H9 (cell line): ENCODE results near the gene ARHGEF7. TPM values are rescaled to one million over a fixed set of nuclear protein-coding genes. Genes with fewer than 3 reads are reported as not detected.

Source experiments
- DNase-seq: peaks from one replicate; pipeline ENCODE4 v3.0.0-alpha.2; 2017
- H2AFZ ChIP-seq: one replicate; pipeline ENCODE4 v1.6.1; 2013; ENCODE audit warnings: mild to moderate bottlenecking, low read length, control low read depth, moderate library complexity
- H2AK5ac ChIP-seq: 2 replicates; pipeline ENCODE4 v1.6.1; 2013; ENCODE audit warnings: low read length, control low read depth, mixed read lengths; ENCODE audit not compliant: insufficient read length
- H2BK120ac ChIP-seq: one replicate; pipeline ENCODE4 v1.6.1; 2013; ENCODE audit warnings: low read depth, mild to moderate bottlenecking, low read length, control low read depth, inconsistent platforms; ENCODE audit not compliant: poor library complexity, severe bottlenecking
- H2BK12ac ChIP-seq: 2 replicates; pipeline ENCODE4 v1.6.1; 2013; ENCODE audit warnings: low read length, control low read depth, mixed read lengths, low read depth; ENCODE audit not compliant: insufficient read length
- H2BK15ac ChIP-seq: 2 replicates; pipeline ENCODE4 v1.6.1; 2013; ENCODE audit warnings: low read depth, low read length, control low read depth
- H2BK20ac ChIP-seq: one replicate; pipeline ENCODE4 v1.6.1; 2013; ENCODE audit warnings: low read depth, mild to moderate bottlenecking, low read length, control low read depth, inconsistent platforms; ENCODE audit not compliant: poor library complexity, severe bottlenecking
- H2BK5ac ChIP-seq: 2 replicates; pipeline ENCODE4 v1.6.1; 2013; ENCODE audit warnings: low read length, control low read depth, mixed read lengths; ENCODE audit not compliant: insufficient read length
- H3K14ac ChIP-seq: 2 replicates; pipeline ENCODE4 v1.6.1; 2013; ENCODE audit warnings: low read length, control low read depth; ENCODE audit not compliant: insufficient read depth
- H3K18ac ChIP-seq: 2 replicates; pipeline ENCODE4 v1.6.1; 2013; ENCODE audit warnings: low read depth, mild to moderate bottlenecking, mixed read lengths, low read length, control low read depth; ENCODE audit not compliant: insufficient read length
- H3K23ac ChIP-seq: 2 replicates; pipeline ENCODE4 v1.6.1; 2013; ENCODE audit warnings: low read length, control low read depth, mixed read lengths, low read depth; ENCODE audit not compliant: insufficient read length
- H3K23me2 ChIP-seq: 2 replicates; pipeline ENCODE4 v1.6.1; 2013; ENCODE audit warnings: low read depth, mild to moderate bottlenecking, mixed read lengths, low read length, control low read depth; ENCODE audit not compliant: insufficient read length, poor library complexity, severe bottlenecking
- H3K27ac ChIP-seq: 2 replicates; pipeline ENCODE4 v1.5.1; 2013; ENCODE audit warnings: low read length, control low read depth, mixed read lengths, low read depth; ENCODE audit not compliant: insufficient read length
- H3K27me3 ChIP-seq: 2 replicates; pipeline ENCODE4 v1.6.1; 2013; ENCODE audit warnings: low read length, control low read depth, inconsistent platforms; ENCODE audit not compliant: insufficient read depth
- H3K4ac ChIP-seq: 2 replicates; pipeline ENCODE4 v1.6.1; 2013; ENCODE audit warnings: low read depth, mild to moderate bottlenecking, control low read depth, inconsistent platforms, low read length, moderate library complexity
- H3K4me1 ChIP-seq: 2 replicates; pipeline ENCODE4 v1.6.1; 2013; ENCODE audit warnings: low read length, control low read depth, inconsistent platforms; ENCODE audit not compliant: insufficient read depth
- H3K4me2 ChIP-seq: 2 replicates; pipeline ENCODE4 v1.6.1; 2013; ENCODE audit warnings: low read length, control low read depth, mixed read lengths; ENCODE audit not compliant: insufficient read length, insufficient read depth
- H3K56ac ChIP-seq: 2 replicates; pipeline ENCODE4 v1.6.1; 2013; ENCODE audit warnings: low read depth, mild to moderate bottlenecking, mixed read lengths, low read length, control low read depth; ENCODE audit not compliant: insufficient read length
- H3K79me1 ChIP-seq: 2 replicates; pipeline ENCODE4 v1.6.1; 2013; ENCODE audit warnings: low read depth, mild to moderate bottlenecking, moderate library complexity, low read length, control low read depth, inconsistent platforms; ENCODE audit not compliant: insufficient read depth, poor library complexity, severe bottlenecking
- H3K79me2 ChIP-seq: 2 replicates; pipeline ENCODE4 v1.6.1; 2013; ENCODE audit warnings: low read length, control low read depth, inconsistent platforms; ENCODE audit not compliant: insufficient read depth
- H3K9ac ChIP-seq: 2 replicates; pipeline ENCODE4 v1.6.1; 2013; ENCODE audit warnings: low read length, control low read depth, mixed read lengths; ENCODE audit not compliant: insufficient read length; ENCODE audit errors: extremely low read depth
- H3K9me3 ChIP-seq: one replicate; pipeline ENCODE4 v1.6.1; 2013; ENCODE audit warnings: low read depth, low read length, inconsistent platforms; ENCODE audit not compliant: control insufficient read depth
- H3T11ph ChIP-seq: one replicate; pipeline ENCODE4 v1.6.1; 2013; ENCODE audit warnings: mild to moderate bottlenecking, low read length, control low read depth, inconsistent platforms
- H4K20me1 ChIP-seq: one replicate; pipeline ENCODE4 v1.6.1; 2013; ENCODE audit not compliant: control insufficient read depth, insufficient read length, insufficient read depth
- H4K5ac ChIP-seq: 2 replicates; pipeline ENCODE4 v1.6.1; 2013; ENCODE audit warnings: low read depth, mild to moderate bottlenecking, mixed read lengths, low read length, control low read depth; ENCODE audit not compliant: insufficient read length
- H4K8ac ChIP-seq: replicated peaks from 2 replicates; pipeline ENCODE4 v1.6.1; 2013; ENCODE audit warnings: low read length, control low read depth, mixed read lengths, low read depth; ENCODE audit not compliant: insufficient read length
- H4K91ac ChIP-seq: 2 replicates; pipeline ENCODE4 v1.6.1; 2013; ENCODE audit warnings: low read depth, mild to moderate bottlenecking, moderate library complexity, mixed read lengths, low read length, control low read depth; ENCODE audit not compliant: insufficient read length
- H3K27ac Mint-ChIP-seq, 3 experiments: 2 replicates in 2 of 3; 3 replicates in 1 of 3; pipeline ENCODE4 v1.8.0; 2020 to 2021; ENCODE audit warnings: mixed read lengths in 3 of 3, mild to moderate bottlenecking in 1 of 3, moderate library complexity in 1 of 3
- H3K27me3 Mint-ChIP-seq: 2 replicates; pipeline ENCODE4 v1.8.0; 2021; ENCODE audit warnings: low read depth, mild to moderate bottlenecking, moderate library complexity, mixed read lengths
- H3K36me3 Mint-ChIP-seq, 3 experiments: 2 replicates in 2 of 3; 3 replicates in 1 of 3; pipeline ENCODE4 v1.8.0; 2020 to 2021; ENCODE audit warnings: low read depth in 3 of 3, mixed read lengths in 3 of 3; ENCODE audit not compliant: insufficient read depth in 1 of 3
- H3K4me1 Mint-ChIP-seq, 2 experiments: 2 replicates each; pipeline ENCODE4 v1.8.0; 2020; ENCODE audit warnings: mixed read lengths in 2 of 2
- H3K4me3 Mint-ChIP-seq, 2 experiments: 2 replicates in 1 of 2; 3 replicates in 1 of 2; pipeline ENCODE4 v1.8.0; 2020 to 2021; ENCODE audit warnings: mild to moderate bottlenecking in 2 of 2, mixed read lengths in 2 of 2, moderate library complexity in 1 of 2
- H3K9me3 Mint-ChIP-seq, 2 experiments: 2 replicates in 1 of 2; 3 replicates in 1 of 2; pipeline ENCODE4 v1.8.0; 2020; ENCODE audit warnings: mild to moderate bottlenecking in 2 of 2, mixed read lengths in 2 of 2, moderate library complexity in 1 of 2
- WGBS: extraction: QIAGEN DNeasy Blood & Tissue Kit; methylation state at CpG from one replicate; pipeline ENCODE4 v1.1.7; 2013; ENCODE audit warnings: missing lambda C conversion rate, low lambda C conversion rate, mixed read lengths; ENCODE audit not compliant: insufficient read length; ENCODE audit errors: extremely low coverage; 5-methylcytosine and 5-hydroxymethylcytosine counted together
- total RNA-seq: library from RNA; stranded (reverse); gene quantifications from 2 replicates; pipeline ENCODE4 v1.2.1, GENCODE V29; 2021
- TF ChIP-seq, protein P1 (sequence below): fragments of 200-600 bp; sonication (generic); conservative IDR thresholded peaks from 3 replicates; pipeline ENCODE4 v1.8.0; 2021; ENCODE audit warnings: antibody characterized with exemption, mild to moderate bottlenecking

ARHGEF7 gene
- total RNA-seq, 1 experiment from 2014 or later, result 51.9 TPM

DNA sequence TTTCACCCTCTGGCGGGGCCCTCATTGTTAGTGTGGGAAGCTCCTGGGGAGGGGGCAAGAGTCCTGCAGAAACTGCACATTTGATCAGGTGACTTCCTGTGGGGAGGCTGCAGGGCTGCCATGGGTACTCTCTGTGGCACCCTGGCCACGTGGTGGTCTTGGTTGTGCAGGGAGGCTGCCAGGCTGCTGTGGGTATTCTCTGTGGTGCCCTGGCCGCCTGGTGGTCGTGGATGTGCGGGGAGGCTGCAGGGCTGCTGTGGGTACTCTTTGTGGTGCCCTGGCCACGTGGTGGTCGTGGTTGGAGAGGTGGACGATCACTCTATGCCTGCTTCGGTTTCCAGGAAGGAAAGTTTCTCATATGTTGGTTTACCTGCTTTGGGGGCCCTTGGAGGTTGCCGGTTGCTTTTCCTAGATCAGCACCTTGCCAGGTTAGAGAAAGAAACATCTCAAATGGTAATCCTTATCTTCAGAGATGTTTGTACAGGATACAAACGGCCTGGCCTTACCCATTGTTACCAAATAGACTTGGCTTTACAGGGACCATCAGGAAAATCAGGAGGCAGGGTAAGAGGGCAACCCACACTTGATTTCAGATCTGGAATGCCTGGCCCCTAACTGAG lies 228.2 kb downstream of the ARHGEF7 start:
- H2BK5ac ChIP-seq, result no peak overlapping the region

More for the DNA sequence above, 228.2 kb downstream of the ARHGEF7 start:
- WGBS, result no CpG with 5 or more reads among the region's 11 CpGs
- H2BK12ac ChIP-seq, result no peak overlapping the region
- no peaks in the 10 kb centered on the region for H4K20me1 ChIP-seq
- H3K4me3 Mint-ChIP-seq, result no peak overlapping the region
- peak overlapping the region in 1 of 3 experiments; percentile 68; a peak in 1 of 7 replicates for H3K27ac Mint-ChIP-seq
- peaks cover 6% of the 10 kb centered on the region for H3K27me3 Mint-ChIP-seq
- TF ChIP-seq, protein P1, sequence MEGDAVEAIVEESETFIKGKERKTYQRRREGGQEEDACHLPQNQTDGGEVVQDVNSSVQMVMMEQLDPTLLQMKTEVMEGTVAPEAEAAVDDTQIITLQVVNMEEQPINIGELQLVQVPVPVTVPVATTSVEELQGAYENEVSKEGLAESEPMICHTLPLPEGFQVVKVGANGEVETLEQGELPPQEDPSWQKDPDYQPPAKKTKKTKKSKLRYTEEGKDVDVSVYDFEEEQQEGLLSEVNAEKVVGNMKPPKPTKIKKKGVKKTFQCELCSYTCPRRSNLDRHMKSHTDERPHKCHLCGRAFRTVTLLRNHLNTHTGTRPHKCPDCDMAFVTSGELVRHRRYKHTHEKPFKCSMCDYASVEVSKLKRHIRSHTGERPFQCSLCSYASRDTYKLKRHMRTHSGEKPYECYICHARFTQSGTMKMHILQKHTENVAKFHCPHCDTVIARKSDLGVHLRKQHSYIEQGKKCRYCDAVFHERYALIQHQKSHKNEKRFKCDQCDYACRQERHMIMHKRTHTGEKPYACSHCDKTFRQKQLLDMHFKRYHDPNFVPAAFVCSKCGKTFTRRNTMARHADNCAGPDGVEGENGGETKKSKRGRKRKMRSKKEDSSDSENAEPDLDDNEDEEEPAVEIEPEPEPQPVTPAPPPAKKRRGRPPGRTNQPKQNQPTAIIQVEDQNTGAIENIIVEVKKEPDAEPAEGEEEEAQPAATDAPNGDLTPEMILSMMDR, result no peak; the same call in 2 of the 3 replicates
- no peak overlapping the region for H3K14ac ChIP-seq
- no peak overlapping the region for H3K23ac ChIP-seq
- H3K18ac ChIP-seq, result no peak overlapping the region
- no peak overlapping the region for H2BK120ac ChIP-seq
- H3K4ac ChIP-seq, result no peak overlapping the region
- H4K8ac ChIP-seq, result no peak overlapping the region
- H3K4me1 ChIP-seq, result no peaks in the 10 kb centered on the region
- no peaks in the 10 kb centered on the region for H3K79me1 ChIP-seq
- H4K91ac ChIP-seq, result no peak overlapping the region
- no peak overlapping the region for H2AK5ac ChIP-seq
- H2AFZ ChIP-seq, result no peak overlapping the region
- no peaks in the 10 kb centered on the region for H3K79me2 ChIP-seq
- no peaks in the 10 kb centered on the region; a peak in 1 of 7 replicates for H3K36me3 Mint-ChIP-seq
- no peak overlapping the region for H3K4me2 ChIP-seq
- no peaks in the 10 kb centered on the region for H3K23me2 ChIP-seq
- no peak overlapping the region for H3K27ac ChIP-seq
- no peak overlapping the region for H3T11ph ChIP-seq
- no peak overlapping the region for H2BK15ac ChIP-seq
- H3K9me3 Mint-ChIP-seq, result no peaks in the 10 kb centered on the region
- H3K9ac ChIP-seq, result no peak overlapping the region
- no peak overlapping the region for H4K5ac ChIP-seq
- peak; percentile 22 for DNase-seq
- no peaks in the 10 kb centered on the region for H3K27me3 ChIP-seq
- H3K9me3 ChIP-seq, result no peaks in the 10 kb centered on the region
- peaks cover 4 to 5% of the 10 kb centered on the region in 2 experiments; a peak in 2 of 4 replicates for H3K4me1 Mint-ChIP-seq
- H2BK20ac ChIP-seq, result no peak overlapping the region
- no peak overlapping the region for H3K56ac ChIP-seq
